ENCODE measurements around the gene TADA2A. TPM values are rescaled to one million over a fixed set of nuclear protein-coding genes. Genes with fewer than 3 reads are reported as not detected.

TADA2A gene
- total RNA-seq, 1 experiment from 2014 or later = 24.6 TPM

DNA sequence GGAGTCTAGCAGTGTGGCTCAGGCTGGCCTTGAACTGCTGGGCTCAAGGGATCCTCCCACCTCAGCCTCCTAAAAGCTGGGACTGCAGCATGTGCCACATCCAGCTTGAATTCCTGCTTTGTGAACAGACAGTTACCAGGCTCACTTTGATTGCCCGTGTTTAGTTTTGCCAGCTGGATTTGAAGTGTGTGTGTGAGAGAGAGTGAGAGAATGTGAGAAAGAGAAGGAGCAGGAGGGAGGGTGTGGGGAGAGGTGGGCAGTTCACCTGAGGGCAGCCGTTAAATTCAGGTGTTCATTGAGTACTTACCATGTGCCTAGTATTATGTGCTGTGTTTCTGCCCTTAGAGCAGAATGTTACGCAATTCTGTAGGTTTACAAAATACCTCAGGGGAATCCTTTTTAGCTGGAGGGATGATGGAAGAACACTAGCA is 87.7 kb downstream of the TADA2A start:
- RAD21 ChIA-PET (ENCODE audit: low non-redundant PET in 1 of 2, low total read pairs in 2 of 2, uncharacterized antibody in 2 of 2, unreplicated experiment in 2 of 2) = interaction anchor here in 1 of 2 experiments (0.6 kb wide), 1 partner anchor 39 kb away, joined by 3 read pairs; no protein-coding TSS in a partner anchor
- no TSS peak for BruUV-seq (replicated peaks)
- peak; percentile 66 for TF ChIP-seq CEBPB (IDR thresholded peaks at IDR 0.05; ENCODE audit: low read depth)
- TF ChIP-seq, protein P1, sequence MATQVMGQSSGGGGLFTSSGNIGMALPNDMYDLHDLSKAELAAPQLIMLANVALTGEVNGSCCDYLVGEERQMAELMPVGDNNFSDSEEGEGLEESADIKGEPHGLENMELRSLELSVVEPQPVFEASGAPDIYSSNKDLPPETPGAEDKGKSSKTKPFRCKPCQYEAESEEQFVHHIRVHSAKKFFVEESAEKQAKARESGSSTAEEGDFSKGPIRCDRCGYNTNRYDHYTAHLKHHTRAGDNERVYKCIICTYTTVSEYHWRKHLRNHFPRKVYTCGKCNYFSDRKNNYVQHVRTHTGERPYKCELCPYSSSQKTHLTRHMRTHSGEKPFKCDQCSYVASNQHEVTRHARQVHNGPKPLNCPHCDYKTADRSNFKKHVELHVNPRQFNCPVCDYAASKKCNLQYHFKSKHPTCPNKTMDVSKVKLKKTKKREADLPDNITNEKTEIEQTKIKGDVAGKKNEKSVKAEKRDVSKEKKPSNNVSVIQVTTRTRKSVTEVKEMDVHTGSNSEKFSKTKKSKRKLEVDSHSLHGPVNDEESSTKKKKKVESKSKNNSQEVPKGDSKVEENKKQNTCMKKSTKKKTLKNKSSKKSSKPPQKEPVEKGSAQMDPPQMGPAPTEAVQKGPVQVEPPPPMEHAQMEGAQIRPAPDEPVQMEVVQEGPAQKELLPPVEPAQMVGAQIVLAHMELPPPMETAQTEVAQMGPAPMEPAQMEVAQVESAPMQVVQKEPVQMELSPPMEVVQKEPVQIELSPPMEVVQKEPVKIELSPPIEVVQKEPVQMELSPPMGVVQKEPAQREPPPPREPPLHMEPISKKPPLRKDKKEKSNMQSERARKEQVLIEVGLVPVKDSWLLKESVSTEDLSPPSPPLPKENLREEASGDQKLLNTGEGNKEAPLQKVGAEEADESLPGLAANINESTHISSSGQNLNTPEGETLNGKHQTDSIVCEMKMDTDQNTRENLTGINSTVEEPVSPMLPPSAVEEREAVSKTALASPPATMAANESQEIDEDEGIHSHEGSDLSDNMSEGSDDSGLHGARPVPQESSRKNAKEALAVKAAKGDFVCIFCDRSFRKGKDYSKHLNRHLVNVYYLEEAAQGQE (IDR thresholded peaks at IDR 0.05; ENCODE audit: low read depth) = no peak
- ATAC-seq (no peak), DNase-seq (ENCODE audit: low read depth, low spot score) (no peak)
- Histone ChIP-seq H3K27ac (ENCODE audit: low read depth, low read length) (no peak overlapping the region), H3K9me3 (ENCODE audit: control insufficient read depth in 1 of 2, insufficient read depth in 1 of 2, low read depth in 1 of 2, low read length in 2 of 2) (no peaks in the 10 kb centered on the region), H3K4me1 (ENCODE audit: control insufficient read depth in 1 of 2, insufficient read depth in 2 of 2, low read length in 2 of 2) (peaks cover 39 to 50% of the 10 kb centered on the region in 2 experiments), H3K9me2 (ENCODE audit: insufficient read depth) (no peaks in the 10 kb centered on the region), H3K36me3 (ENCODE audit: control insufficient read depth in 1 of 2, insufficient read depth in 2 of 2, low read length in 2 of 2) (no peaks in the 10 kb centered on the region), H2AFZ (ENCODE audit: low read depth, low read length, poor library complexity, severe bottlenecking) (no peak overlapping the region), H3K27me3 (ENCODE audit: insufficient read depth, low read length) (no peaks in the 10 kb centered on the region), H3K4me3 (replicated peaks in 1 of 2; ENCODE audit: low read depth in 1 of 2, low read length in 2 of 2) (no peak overlapping the region), H4K20me1 (ENCODE audit: insufficient read depth) (peaks cover 9% of the 10 kb centered on the region; the same call in 1 of the 2 replicates), H3K9ac (ENCODE audit: low read length) (no peak overlapping the region), H3K79me2 (ENCODE audit: insufficient read depth, low read length) (peaks cover 92% of the 10 kb centered on the region), H3K4me2 (ENCODE audit: low read length) (no peak overlapping the region)
- CTCF ChIA-PET = interaction anchor here (1.0 to 1.3 kb wide), 2 partner anchors 12 to 121 kb away, joined by 3 to 4 read pairs; no protein-coding TSS in a partner anchor
- POLR2A ChIA-PET = no interaction called here
- intact Hi-C loops (cut with micrococcal nuclease) = loop anchor here (5.0 kb wide), 1 partner anchor 113 kb away; the partner anchor contains the start of gene SYNRG

DNA sequence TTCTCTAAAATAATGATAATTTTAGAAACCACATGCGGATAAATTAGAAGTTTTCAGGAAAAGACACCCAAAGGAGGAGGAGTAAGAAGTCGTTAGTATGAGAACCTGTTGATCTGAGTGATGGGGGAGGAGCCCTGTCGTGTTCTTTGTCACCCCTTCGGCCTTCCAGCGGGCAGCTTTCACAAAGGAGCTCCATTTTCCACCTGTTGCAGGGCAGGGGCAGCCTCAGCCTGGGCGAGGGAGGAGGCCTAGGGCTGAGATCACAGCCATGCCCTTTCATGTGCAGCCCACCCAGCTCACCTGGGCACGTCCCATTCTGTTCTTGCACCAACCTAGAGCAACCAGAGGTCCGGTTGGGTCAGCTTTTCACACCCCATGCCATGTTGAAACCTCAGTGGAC is 88.3 kb downstream of the TADA2A start:
- no peak overlapping the region for H3K4me2 ChIP-seq (ENCODE audit: low read length)
- no peak for ATAC-seq
- H4K20me1 ChIP-seq (ENCODE audit: insufficient read depth) = peaks cover 9% of the 10 kb centered on the region; the same call in 1 of the 2 replicates
- no peak overlapping the region for H2AFZ ChIP-seq (ENCODE audit: low read depth, low read length, poor library complexity, severe bottlenecking)
- intact Hi-C loops (cut with micrococcal nuclease) = loop anchor here (5.0 kb wide), 1 partner anchor 112 kb away; the partner anchor contains the start of gene SYNRG
- DNase-seq (ENCODE audit: low read depth, low spot score) = no peak
- ChIA-PET CTCF (interaction anchor here (1.0 to 1.3 kb wide), 2 partner anchors 12 to 122 kb away, joined by 3 to 4 read pairs; no protein-coding TSS in a partner anchor), POLR2A (no interaction called here), RAD21 (ENCODE audit: low non-redundant PET in 1 of 2, low total read pairs in 2 of 2, uncharacterized antibody in 2 of 2, unreplicated experiment in 2 of 2) (interaction anchor here in 1 of 2 experiments (0.6 kb wide), 1 partner anchor 38 kb away, joined by 3 read pairs; no protein-coding TSS in a partner anchor)
- H3K36me3 ChIP-seq (ENCODE audit: control insufficient read depth in 1 of 2, insufficient read depth in 2 of 2, low read length in 2 of 2) = no peaks in the 10 kb centered on the region
- H3K79me2 ChIP-seq (ENCODE audit: insufficient read depth, low read length) = peaks cover 97% of the 10 kb centered on the region
- no peak overlapping the region for H3K4me3 ChIP-seq (replicated peaks in 1 of 2; ENCODE audit: low read depth in 1 of 2, low read length in 2 of 2)
- H3K9me3 ChIP-seq (ENCODE audit: control insufficient read depth in 1 of 2, insufficient read depth in 1 of 2, low read depth in 1 of 2, low read length in 2 of 2) = no peaks in the 10 kb centered on the region
- H3K9me2 ChIP-seq (ENCODE audit: insufficient read depth) = no peaks in the 10 kb centered on the region
- H3K9ac ChIP-seq (ENCODE audit: low read length) = no peak overlapping the region
- BruUV-seq (replicated peaks) = no TSS peak
- no peak overlapping the region for H3K27ac ChIP-seq (ENCODE audit: low read depth, low read length)
- H3K27me3 ChIP-seq (ENCODE audit: insufficient read depth, low read length) = no peaks in the 10 kb centered on the region
- H3K4me1 ChIP-seq (ENCODE audit: control insufficient read depth in 1 of 2, insufficient read depth in 2 of 2, low read length in 2 of 2) = peaks cover 39 to 50% of the 10 kb centered on the region in 2 experiments
- TF ChIP-seq SIN3A (IDR thresholded peaks at IDR 0.05; ENCODE audit: low read depth) = no peak
- no peak for TF ChIP-seq EZH2phosphoT487 (IDR thresholded peaks at IDR 0.05; ENCODE audit: borderline replicate concordance)
- TF ChIP-seq ELF1 (IDR thresholded peaks at IDR 0.05; ENCODE audit: borderline replicate concordance, low read depth) = no peak
- TF ChIP-seq, protein P1 (IDR thresholded peaks at IDR 0.05; ENCODE audit: low read depth) = no peak
- TF ChIP-seq POLR2A (IDR thresholded peaks at IDR 0.05; ENCODE audit: borderline replicate concordance, extremely low read depth, insufficient read depth, insufficient read length) = no peak
- no peak for TF ChIP-seq EGR1 (IDR thresholded peaks at IDR 0.05; ENCODE audit: low read depth)
- no peak for TF ChIP-seq ZFX (IDR thresholded peaks at IDR 0.05)
- no peak for TF ChIP-seq CEBPB (IDR thresholded peaks at IDR 0.05; ENCODE audit: low read depth)
- no peak for TF ChIP-seq JUND (IDR thresholded peaks at IDR 0.05)
- TF ChIP-seq ZNF274 (IDR thresholded peaks at IDR 0.05; ENCODE audit: low read depth, low read length) = no peak
- no peak for TF ChIP-seq EZH2 (IDR thresholded peaks at IDR 0.05)
- TF ChIP-seq, protein P2, sequence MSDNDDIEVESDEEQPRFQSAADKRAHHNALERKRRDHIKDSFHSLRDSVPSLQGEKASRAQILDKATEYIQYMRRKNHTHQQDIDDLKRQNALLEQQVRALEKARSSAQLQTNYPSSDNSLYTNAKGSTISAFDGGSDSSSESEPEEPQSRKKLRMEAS (IDR thresholded peaks at IDR 0.05) = no peak
- no peak for TF ChIP-seq YY1 (IDR thresholded peaks at IDR 0.05; ENCODE audit: extremely low read depth, insufficient replicate concordance, low read depth, low read length)
